DMS114 treated with DMSO at 0.1 percent for 48 hours (cell line): Measurements from ENCODE around the gene LTO1.

ENCODE experiments used
- DNase-seq: peaks from one replicate; lab custom pipeline; 2025; ENCODE audit not compliant: unreplicated experiment; lab: John Stamatoyannopoulos, UW

Gene LTO1, protein sequence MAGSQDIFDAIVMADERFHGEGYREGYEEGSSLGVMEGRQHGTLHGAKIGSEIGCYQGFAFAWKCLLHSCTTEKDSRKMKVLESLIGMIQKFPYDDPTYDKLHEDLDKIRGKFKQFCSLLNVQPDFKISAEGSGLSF

DNA sequence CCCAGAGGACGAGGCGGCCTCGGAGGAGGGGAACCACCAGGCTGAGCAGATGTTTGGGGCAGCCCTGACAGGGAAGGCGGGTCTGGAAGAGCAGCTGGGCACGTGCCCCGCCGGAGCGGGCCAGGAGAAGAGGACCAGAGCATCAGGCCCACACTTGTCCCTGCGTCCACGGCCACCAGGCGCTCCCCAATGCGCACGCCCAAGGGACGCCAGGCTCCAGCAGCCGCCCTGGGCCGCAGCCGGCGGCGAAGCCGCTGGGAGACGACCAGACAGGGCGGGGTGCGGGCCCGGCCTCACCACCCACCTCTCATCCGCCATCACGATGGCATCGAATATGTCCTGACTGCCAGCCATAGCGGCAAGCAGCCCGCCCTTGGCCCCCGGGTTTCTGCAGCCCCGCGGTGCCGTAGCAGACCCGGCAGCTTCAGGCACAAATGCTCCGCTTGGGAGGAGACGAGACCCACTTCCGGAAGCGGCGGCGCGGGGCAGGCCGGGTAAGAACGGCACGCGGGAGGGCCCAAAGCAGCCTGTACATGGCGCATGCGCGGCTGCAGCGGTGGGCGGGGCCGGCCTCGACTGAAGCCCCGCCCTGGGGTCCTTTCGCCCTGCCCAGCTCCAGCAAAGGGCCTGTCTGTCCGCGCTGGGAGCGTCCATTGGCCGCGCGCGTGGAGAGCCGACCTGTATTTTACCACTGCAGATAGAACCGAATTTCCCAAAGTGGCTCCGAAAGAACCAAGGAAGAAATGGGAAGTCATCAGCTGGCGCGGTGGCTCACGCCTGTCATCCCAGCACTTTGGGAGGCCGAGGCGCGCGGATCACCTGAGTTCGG lies at the start of gene LTO1:
Gene LTO1 (minus strand): TSS at position 468 of the 829 bp plus-strand sequence. CDS start 114 bp downstream, at position 354.
- DNase-seq: peak; percentile 100

DNA sequence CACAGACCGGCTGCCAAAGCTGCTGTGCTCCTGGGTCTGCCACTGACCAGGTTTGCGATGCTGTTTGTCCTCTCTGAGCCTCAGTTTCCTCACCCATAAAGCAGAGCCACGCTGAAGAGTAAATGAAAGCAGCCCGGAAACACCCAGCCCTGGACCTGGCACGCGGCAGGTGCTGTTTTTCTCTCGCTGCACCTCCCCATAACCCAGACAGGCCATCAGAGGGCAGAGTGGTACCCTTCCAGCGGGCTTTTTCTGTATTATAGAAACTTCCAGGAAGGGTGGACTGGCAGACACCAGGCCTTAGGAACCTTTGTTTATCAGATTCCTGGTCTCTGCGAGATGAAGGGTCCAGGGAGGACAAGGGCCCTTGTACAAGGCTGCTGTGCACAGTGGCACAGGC lies 46.6 kb upstream of the LTO1 start:
- DNase-seq: no peak

DNA sequence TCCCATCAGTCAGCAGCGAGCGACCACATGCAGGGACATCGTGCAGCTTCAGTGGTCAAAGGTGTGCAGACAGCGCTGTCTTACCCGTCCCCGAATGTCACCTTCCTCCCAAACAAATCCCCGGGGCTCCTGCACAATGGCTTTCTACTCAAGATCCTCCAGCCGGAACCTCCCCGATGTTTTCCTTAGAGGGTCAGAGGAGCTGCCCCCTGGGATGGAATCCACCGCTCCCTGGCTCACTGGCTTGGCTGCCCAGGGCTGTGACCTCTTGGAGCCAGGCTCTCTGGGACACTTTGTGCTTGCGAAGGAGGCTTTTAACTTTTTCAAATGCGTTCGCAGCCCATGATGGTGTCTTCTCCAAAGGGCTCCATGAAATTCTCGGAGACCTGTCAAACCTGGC lies 46.0 kb upstream of the LTO1 start:
- no peak for DNase-seq

DNA sequence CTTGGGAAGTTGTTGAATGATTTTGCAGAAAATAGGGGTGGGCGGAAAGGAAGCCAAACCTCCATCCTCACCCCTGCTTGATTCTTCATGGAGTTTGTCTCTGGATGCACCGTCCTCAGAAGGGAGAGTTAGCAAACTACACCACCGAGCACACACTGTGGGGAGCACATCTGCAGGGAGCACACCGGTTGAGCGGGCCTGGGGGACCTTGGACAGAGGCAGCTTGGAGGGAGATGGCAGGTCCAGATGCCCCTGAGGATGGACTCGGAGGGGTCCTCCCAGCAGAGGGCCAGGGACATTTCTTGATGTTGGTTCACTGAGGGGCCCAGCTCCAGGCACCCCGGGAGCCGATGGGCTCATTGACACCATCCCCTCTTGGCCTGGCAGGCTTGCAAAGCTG lies 43.8 kb upstream of the LTO1 start:
- DNase-seq: no peak

DNA sequence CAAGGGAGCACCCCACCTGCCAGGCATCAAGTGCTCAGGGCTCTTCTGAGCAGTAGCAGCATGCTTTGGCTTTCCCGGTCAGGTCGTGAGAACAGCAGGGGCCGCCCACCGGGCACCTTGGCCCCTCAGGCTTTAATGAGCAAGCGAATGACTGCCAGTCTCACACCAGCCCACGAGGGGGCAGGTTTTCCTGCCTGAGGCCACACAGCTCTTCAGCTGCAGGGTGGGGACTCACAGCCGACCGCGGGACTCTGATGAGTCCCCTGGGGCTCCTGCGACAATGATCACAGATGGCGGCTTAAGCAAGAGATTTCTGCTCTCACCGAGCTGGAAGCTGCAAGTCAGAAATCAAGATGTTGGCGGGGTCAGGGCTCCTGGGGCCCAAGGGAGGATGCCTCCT lies 43.0 kb upstream of the LTO1 start:
- peak; percentile 70 for DNase-seq

DNA sequence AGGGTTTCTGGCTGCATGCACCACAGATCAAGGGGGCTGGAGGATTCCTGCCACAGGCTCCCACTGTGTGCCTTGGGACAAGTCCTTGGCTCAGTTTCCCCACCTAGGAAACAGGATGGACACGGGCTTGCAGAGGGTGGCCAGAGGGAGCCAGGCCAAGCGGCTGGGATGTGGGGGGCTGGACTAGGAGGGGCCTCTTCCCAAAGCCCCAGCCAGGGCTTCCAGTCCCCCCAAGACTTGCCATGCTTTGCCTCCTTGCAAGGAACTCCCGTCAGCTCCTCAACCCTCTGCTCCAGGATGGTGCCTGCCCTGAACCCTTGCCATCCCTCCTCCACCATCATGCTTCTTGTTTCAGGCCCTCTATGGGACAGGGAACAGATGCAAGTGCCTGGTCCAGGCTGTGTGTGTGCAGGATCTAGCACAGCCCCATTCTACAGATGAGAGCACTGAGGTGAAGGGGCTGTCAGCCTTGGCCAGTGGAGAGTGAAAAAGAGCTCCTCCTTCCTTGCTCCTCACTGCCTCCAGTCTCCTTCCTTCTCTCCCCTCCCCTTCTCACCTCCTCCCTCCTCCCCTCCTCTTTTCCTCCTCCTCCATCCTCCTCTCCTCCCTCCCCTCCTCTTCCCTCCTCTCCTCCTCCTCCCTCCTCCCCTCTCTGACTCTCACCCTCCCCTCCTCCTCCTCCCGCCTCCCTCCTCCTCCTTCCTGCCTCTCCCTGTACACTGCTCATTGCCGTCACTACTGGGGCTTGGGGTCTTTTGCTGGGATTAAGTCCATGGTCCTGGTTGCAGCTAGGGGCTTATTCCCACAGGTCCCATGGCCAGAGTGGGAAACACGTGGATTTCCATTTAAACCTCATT lies 42.0 kb upstream of the LTO1 start:
- no peak for DNase-seq

DNA sequence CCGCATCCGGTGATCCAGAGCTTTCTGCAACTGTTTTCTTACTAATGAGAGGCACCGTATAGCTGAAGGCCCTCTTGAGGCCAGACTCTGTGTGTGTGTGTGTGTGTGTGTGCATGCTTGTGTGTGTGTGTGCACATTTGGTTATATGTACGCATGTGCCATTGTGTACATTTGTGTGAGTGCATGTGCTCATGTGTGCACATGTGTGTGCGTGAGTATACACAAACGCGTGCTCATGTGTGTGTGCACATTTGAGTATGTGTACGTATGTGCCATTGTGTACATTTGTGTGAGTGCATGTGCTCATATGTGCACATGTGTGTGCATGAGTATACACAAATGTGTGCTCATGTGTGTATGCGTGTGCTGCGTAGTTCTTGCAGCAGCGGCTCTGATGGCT lies 40.9 kb upstream of the LTO1 start:
- no peak for DNase-seq

DNA sequence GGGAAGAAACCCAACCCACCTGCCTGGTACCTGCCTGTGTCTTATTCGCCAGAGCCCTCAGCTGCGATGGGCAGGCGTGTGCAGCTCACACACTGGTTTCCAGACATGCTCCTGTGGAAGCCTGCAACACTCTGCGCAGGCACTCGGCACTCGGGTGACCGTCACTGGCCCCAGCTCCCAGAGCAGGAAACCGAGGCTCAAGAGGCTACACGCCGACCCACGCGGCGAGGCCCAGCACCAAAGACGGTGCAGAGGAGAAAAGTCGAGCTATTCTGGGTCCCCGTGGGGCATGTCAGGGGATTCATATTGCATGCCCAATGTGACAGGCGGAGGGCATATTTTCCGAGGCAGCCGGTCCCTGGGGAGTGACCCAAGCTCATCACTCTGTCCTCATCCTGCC lies 40.3 kb upstream of the LTO1 start:
- no peak for DNase-seq

DNA sequence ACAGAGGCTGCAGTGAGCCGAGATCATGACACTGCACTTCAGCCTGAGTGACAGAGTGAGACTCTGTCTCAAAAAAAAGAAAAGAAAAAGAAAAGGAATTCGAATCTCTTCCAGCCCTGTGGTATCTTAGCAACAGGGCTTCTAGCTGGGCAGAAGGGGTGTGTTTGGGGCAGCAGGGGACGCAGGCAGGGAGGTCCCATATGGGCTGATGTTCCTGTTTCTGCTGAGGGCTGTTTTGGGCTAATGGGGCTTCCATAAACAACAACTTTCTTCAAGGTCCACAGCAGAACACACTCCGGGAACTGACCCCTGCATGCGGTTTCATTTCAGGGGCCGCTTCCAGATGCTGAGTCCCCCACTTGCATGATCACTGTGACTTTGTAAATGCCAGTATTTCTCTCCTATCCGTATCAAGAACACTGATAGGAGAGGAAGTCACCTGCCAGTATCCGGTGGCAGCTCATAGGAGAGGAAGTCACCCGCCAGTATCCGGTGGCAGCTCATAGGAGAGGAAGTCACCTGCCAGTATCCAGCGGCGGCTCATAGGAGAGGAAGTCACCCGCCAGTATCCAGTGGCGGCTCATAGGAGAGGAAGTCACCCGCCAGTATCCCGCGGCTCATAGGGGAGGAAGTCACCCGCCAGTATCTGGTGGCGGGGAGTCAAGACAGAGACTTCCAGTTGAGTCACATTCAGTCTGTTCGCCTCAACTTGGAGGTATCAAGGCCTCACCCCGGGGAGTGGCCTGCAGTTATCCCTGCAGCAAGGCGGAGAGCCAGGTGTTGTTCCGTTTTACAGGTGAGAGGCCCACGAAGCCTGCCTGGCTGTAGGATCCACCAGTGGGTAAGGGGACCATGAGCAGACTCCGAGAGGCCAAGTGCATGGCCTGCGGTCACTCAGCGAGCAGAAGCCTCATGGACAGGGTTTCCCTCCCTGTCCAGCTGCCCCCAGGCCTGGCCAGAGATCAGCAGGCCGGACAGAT lies 37.0 kb upstream of the LTO1 start:
- DNase-seq: no peak

DNA sequence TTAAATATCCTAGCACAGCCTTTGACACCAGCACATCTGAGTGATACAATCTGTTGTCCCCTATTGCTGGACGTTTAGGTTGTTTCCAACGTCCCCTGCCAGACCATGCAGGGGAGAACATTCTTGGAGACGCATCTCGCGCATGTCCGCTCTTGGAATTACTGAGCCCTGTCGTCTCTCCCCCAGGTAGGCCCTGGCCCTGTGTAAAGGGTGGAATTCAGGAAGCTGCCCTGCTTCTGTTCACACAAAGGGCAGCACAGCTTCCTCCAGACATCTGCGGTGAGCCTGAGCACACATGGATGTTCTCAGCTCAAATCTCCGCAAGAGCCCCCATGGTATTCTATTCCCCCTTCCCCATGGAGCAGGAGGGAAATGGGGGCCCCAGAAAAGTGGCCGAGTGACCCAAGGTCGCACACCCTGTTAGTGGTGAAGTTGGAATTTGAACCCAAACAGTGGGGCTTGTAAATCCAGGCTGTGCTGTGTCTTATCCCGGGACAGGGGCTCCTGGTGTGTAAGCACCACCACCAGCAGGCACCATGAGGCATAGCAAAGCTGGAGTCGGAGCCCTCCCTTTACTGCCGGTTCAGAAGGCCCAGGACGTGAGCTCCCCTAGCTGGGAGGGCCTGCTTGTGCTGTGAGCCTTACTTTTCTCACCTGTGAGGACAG lies 33.7 kb upstream of the LTO1 start:
- no peak for DNase-seq

DNA sequence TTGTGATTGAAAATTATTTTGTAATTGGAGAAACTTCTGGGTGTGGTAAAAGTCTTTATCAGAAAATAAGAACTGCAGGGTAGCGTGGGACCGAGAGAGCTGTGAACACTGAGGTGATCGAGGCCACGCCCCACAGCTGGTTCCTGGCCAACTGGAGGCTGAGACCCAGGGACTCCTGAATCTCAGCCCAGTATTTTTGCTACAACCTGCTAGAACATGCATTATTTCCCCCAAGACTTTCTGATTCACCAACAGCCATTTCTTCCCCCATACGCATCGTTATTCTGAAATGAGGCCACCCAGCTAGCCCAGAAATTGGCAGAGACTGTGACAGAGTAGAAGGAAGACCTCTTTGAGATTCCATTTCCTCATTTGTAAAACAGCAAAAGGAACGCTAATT lies 32.0 kb upstream of the LTO1 start:
- no peak for DNase-seq

DNA sequence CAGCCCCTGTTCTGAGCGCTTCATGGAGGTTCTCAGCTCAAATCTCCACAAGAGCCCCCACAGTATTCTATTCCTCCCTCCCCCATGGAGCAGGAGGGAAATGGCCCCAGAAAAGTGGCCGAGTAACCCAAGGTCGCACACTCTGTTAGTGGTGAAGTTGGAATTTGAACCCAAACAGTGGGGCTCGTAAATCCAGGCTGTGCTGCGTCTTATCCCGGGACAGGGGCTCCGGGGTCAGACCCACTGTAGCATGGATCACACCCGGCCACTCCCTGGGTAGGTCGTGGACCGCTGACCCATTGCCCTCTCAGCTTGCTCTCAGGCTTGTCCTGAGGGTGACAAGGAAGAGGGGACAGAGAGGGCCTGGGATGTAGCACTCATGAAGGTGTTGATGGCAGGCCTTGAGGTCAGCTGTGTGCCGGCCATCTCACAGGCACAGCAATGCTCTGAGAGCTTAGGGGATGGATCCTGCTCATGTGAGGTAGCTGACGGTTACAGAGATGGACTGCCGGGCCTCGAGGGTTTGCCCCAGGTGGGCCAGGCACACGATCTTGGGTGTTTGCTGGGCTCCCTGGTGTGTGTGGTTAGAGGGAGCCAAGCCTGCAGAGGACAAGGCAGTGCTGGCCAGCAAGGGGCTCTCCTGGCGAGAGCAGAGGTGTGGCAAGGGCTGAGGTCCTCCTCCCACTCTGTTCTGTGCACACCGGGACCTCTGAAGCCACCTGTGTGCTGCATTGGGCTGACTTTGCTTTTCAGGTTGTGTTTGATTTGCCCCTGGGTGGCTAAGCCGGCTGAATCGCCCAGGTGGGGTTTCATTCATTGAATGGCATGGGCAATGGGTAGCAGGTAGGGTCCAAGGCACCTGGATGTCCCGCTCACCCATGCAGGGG lies 31.0 kb upstream of the LTO1 start:
- no peak for DNase-seq

DNA sequence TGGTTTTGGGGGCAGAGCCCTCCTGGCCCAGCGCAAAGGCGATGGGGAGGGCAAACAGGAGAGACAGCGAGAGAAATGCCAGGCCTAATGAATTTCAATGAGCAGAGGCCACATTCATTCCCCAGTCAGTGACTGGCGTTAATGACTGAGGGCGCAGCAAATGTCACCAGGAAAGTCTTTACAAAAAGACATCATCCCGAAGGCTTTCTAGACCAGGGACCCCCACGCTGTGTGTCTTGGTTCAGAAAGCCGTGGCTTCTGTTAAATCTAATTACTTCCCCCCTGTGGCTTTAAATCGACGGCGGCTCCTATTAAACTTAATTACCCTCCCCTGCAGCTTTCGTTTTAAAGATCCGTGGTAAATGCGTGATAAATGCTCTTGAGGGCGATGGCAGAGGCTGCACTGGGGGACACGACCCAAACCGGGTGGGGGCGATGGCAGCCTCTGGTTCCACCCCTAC lies 30.2 kb upstream of the LTO1 start:
- DNase-seq: no peak

DNA sequence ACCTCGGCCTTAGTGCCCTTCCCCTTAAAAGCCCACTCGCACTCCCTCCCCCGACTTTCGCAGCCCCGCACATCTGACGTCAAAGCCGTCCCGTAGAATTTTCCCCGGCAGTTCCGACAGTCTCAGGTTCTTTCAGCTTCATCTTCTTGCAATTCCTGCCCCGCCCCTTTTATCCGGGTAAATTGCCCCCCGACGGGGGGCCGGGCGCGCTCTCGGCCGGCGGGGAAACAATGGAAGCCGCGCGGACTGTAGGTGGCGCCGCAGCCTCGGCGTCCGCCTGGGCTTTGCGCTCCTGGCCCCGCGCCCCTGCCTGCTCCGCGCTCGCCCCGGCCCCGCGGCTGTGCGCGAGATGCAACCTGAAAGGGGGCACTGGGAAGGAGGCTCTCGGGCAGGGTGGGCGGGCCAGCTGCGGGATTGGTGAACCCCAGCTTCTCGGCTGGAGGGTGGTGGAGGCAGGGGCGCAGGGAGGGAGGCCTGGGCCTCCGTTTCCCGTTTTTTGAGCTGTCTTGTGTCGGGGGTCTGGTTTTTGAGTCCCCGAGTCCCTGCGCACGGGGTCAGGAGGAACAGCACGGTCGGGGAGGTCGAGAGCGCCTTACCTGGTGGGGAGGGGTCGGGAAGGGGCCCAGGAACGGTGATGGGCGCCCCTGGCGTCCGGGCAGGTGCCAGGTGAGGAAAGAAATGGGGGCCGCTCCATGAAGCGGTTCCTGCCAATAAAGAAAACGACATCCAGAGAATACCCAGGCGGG lies 29.5 kb upstream of the LTO1 start:
- peak; percentile 94 for DNase-seq

DNA sequence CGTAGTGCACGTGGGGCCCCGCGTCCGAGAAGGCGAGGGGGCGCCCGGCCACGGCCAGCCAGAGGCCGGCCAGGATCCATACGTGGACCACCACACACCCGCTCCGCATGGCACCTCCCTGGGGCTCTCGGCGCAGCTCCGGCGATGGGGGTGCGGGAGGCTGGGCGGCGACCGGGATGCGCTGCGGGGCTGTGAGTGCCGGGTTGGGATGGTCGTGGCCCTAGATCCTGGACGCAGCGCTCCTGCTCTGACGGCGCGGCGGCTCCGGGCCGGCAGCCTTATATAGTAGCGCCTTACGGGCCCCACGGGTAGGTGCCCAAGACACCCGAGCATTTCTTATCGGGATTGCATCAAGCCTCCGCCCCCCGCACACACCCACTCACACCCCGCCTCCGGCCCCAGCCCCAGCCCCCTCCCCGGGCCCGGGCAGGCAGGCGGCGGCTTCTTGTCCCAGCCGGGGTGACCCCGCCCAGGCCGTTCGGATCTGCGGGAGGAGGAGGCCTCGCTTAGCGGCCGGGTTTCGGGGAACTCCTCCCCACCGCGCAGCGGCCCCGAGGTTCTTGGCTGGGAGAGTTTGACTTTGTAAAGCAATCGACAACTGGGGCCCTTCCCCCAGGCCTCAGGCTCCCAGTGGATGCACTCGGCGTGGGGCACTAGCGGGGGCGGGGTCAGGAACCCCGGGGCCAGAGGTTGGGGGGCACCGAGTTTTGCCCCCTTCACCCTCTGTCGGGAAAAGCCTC lies 28.8 kb upstream of the LTO1 start, which contains the start of gene FGF19:
Gene FGF19 (minus strand): TSS at position 255 of the 740 bp plus-strand sequence. CDS start 146 bp downstream, at position 109.
- no peak for DNase-seq

DNA sequence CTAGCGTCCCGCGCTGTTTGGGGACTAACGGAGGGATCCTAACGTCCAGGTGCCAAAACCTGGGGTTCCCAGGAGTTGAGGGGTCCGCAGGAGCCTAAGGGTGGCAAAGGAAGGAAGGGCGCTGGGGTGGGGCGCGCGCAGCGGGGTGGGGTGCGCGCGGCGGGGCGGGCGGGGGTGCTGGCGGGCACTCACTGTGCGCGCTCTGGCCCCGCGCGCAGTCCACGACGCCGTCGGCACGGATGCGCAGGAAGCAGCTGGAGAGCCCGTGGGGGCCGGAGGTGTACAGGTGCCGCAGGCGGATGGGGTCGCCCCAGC lies 28.3 kb upstream of the LTO1 start:
- no peak for DNase-seq

DNA sequence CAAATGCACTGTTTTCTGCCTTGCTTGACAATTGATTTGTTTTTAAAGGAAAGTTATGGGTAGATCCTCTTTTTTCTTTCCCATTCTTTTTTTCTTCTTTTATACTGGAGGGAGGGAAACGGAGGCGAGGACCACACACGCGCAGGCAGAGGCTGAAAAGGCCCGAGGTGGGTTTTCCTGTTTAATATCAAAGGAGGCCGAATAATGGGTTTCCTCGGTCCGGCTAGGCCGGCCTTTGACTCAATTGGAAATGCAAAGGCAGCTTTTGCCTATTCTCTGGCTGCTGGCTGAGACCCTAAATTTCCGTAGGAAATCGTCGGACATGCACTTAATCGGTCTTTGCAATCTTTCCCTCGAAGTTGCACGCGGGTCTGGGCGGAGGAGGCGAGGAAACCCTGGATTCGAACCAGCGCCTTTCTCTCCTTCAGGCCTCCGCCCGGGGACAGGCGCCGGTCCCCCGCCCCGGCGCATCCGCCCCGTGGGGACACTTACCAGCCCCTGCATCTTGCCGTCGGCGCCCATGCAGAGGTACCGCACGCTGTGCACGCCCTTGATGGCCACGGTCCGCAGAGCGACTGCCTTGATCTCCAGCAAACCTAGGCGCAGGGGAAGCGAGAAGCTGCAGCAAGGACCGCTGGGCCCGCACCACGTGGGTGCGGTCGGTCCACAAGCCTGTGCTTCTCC lies 27.8 kb upstream of the LTO1 start:
- no peak for DNase-seq
